GM18867 (cell line): ENCODE data around the gene ACOT9.
"Not testable (repeated sequence)": the region's sequence is repeated elsewhere in the genome, so short reads cannot be mapped to it uniquely, and the experiment has no call there.

Experiments
- ATAC-seq: cut with Tn5 transposase; IDR thresholded peaks from one replicate; pipeline ENCODE4 v1.9.1; 2021; ENCODE audit warnings: mild to moderate bottlenecking, moderate library complexity; ENCODE audit not compliant: unreplicated experiment

ACOT9 gene

GRCh38 chrX:23766650-23767551 is 23.8 kb upstream of the ACOT9 start:
- peak; percentile 64 for ATAC-seq

- ATAC-seq, result no peak
These were observed 22.8 kb upstream of the ACOT9 start for GRCh38 chrX:23765868-23766267.

- no peak for ATAC-seq
These were observed 22.4 kb upstream of the ACOT9 start for GRCh38 chrX:23765449-23765848.

GRCh38 chrX:23764188-23764984 is 21.3 kb upstream of the ACOT9 start:
- ATAC-seq, result no peak

- no peak for ATAC-seq
These were observed 16.7 kb upstream of the ACOT9 start for GRCh38 chrX:23759821-23760220.

- no peak for ATAC-seq
These were observed 13.1 kb upstream of the ACOT9 start for GRCh38 chrX:23756165-23756564.

- ATAC-seq, result no peak
These were observed 11.6 kb upstream of the ACOT9 start for GRCh38 chrX:23754664-23755063.

- ATAC-seq, result no peak
These were observed 9.8 kb upstream of the ACOT9 start for GRCh38 chrX:23752740-23753415.

GRCh38 chrX:23749576-23749975 is 6.5 kb upstream of the ACOT9 start:
- no peak for ATAC-seq

GRCh38 chrX:23749129-23749528 is 6.1 kb upstream of the ACOT9 start:
- ATAC-seq, result no peak

- no peak for ATAC-seq
These were observed 2.7 kb upstream of the ACOT9 start for GRCh38 chrX:23745786-23746185.

GRCh38 chrX:23743623-23743971 is 521 bp upstream of the ACOT9 start:
- ATAC-seq, result not testable (repeated sequence)

- ATAC-seq, result no peak
These were observed 841 bp downstream of the ACOT9 start for GRCh38 chrX:23742174-23742696.

- ATAC-seq, result no peak
These were observed 5.7 kb downstream of the ACOT9 start for GRCh38 chrX:23737413-23737812.

GRCh38 chrX:23736030-23736429 is 7.0 kb downstream of the ACOT9 start:
- no peak for ATAC-seq

GRCh38 chrX:23732704-23733103 is 10.4 kb downstream of the ACOT9 start:
- ATAC-seq, result peak; percentile 82

- no peak for ATAC-seq
These were observed 11.1 kb downstream of the ACOT9 start for GRCh38 chrX:23731951-23732350.

- ATAC-seq, result no peak
These were observed 13.9 kb downstream of the ACOT9 start for GRCh38 chrX:23729214-23729613.

- ATAC-seq, result no peak
These were observed 15.9 kb downstream of the ACOT9 start for GRCh38 chrX:23727206-23727605.

GRCh38 chrX:23726191-23726590 is 16.9 kb downstream of the ACOT9 start:
- no peak for ATAC-seq

- no peak for ATAC-seq
These were observed 22.9 kb downstream of the ACOT9 start for GRCh38 chrX:23720117-23720677.
